GM10248 (cell line): ENCODE measurements around the gene CPNE7.

Source experiments
- CTCF ChIA-PET: fragments of 300-600 bp; sonication (Branson Sonifier 250); formaldehyde crosslinking; extraction: SDS; loops from one replicate; lab custom pipeline; 2021; ENCODE audit warnings: antibody characterized with exemption; lab: Yijun Ruan, JAX
- POLR2A ChIA-PET: fragments of 350-650 bp; sonication (Branson Sonifier 250); formaldehyde crosslinking; extraction: SDS; loops from one replicate; lab custom pipeline; 2020; ENCODE audit warnings: antibody characterized with exemption; lab: Yijun Ruan, JAX
- DNase-seq: peaks from one replicate; pipeline ENCODE4 v3.0.0; 2012; ENCODE audit errors: extremely low spot score
- CTCF ChIP-seq: IDR thresholded peaks from 2 replicates; pipeline ENCODE4 v1.5.1; 2012; ENCODE audit warnings: mild to moderate bottlenecking, low read depth; ENCODE audit errors: extremely low read depth, missing control alignments, control extremely low read depth

CPNE7 gene

GRCh38 chr16:89595330-89596060 lies 19.9 kb downstream of the CPNE7 start:
- POLR2A ChIA-PET = no interaction called here
- CTCF ChIA-PET = no interaction called here
- no peak for TF ChIP-seq CTCF
- DNase-seq = no peak

- CTCF ChIA-PET = interaction anchor here (1.6 kb wide), 1 partner anchor 20 kb away, joined by 3 read pairs; no protein-coding TSS in a partner anchor
- TF ChIP-seq CTCF = no peak
- POLR2A ChIA-PET = no interaction called here
- no peak for DNase-seq
Observed at GRCh38 chr16:89596061-89596689, 20.6 kb downstream of the CPNE7 start.

GRCh38 chr16:89596957-89597649 lies 21.5 kb downstream of the CPNE7 start:
- POLR2A ChIA-PET = interaction anchor here (0.5 kb wide), 1 partner anchor 276 kb away, joined by 4 read pairs; the partner anchor contains the start of gene TCF25
- TF ChIP-seq CTCF = no peak
- no peak for DNase-seq
- CTCF ChIA-PET = interaction anchor here (1.6 kb wide), 1 partner anchor 19 kb away, joined by 3 read pairs; no protein-coding TSS in a partner anchor

- ChIA-PET CTCF (no interaction called here), POLR2A (interaction anchor here (0.6 kb wide), 1 partner anchor 9 kb away, joined by 3 read pairs; no protein-coding TSS in a partner anchor)
- no peak for TF ChIP-seq CTCF
- DNase-seq = no peak
Observed at GRCh38 chr16:89598199-89598598, 22.6 kb downstream of the CPNE7 start.

GRCh38 chr16:89599451-89599858 lies 23.9 kb downstream of the CPNE7 start:
- TF ChIP-seq CTCF = peak; percentile 54
- ChIA-PET POLR2A (interaction anchor here (0.5 kb wide), 1 partner anchor 21 kb away, joined by 5 read pairs; no protein-coding TSS in a partner anchor), CTCF (interaction anchor here (0.7 to 3.7 kb wide), 4 partner anchors 10 to 42 kb away, joined by 3 to 18 read pairs (median 5); no protein-coding TSS in a partner anchor)
- peak; percentile 58 for DNase-seq

- ChIA-PET POLR2A (interaction anchor here (0.5 kb wide), 1 partner anchor 22 kb away, joined by 5 read pairs; no protein-coding TSS in a partner anchor), CTCF (interaction anchor here (0.7 to 3.7 kb wide), 5 partner anchors 10 to 42 kb away, joined by 3 to 18 read pairs (median 7); no protein-coding TSS in a partner anchor)
- no peak for DNase-seq
- TF ChIP-seq CTCF = no peak
Observed at GRCh38 chr16:89599902-89600301, 24.3 kb downstream of the CPNE7 start.
